Heart right ventricle (tissue), 16 donors: ENCODE data around the gene HIVEP3. TPM values are rescaled to one million over a fixed set of nuclear protein-coding genes. Genes with fewer than 3 reads are reported as not detected.

ENCODE experiments used
- ATAC-seq, 8 donors: fragments of 200-7000 bp; cut with Tn5 transposase; one replicate each; pipeline ENCODE4 v1.9.1; 2020; ENCODE audit warnings: mild to moderate bottlenecking in 8 of 8, moderate library complexity in 8 of 8, moderate number of reproducible peaks in 1 of 8
- DNase-seq, 2 donors: peaks; one replicate each; pipeline ENCODE4 v3.0.0-alpha.2; 2020
- H3K27ac ChIP-seq, 10 donors: fragments of 200-600 bp; sonication (generic) in 2 of 10; one replicate each; pipeline versions ENCODE4 v1.5.0 to v1.8.0; 2020 to 2022; ENCODE audit warnings: mild to moderate bottlenecking in 3 of 10
- H3K27me3 ChIP-seq, 7 donors: fragments of 200-600 bp; one replicate each; pipeline ENCODE4 v1.8.0; 2021 to 2022; ENCODE audit warnings: mild to moderate bottlenecking in 2 of 7
- H3K36me3 ChIP-seq, 9 donors: fragments of 200-600 bp; sonication (generic) in 1 of 9; one replicate each; pipeline versions ENCODE4 v1.5.0 to v1.8.0; 2020 to 2022; ENCODE audit warnings: mild to moderate bottlenecking in 2 of 9
- H3K4me1 ChIP-seq, 9 donors: fragments of 200-600 bp; sonication (generic) in 1 of 9; one replicate each; pipeline versions ENCODE4 v1.5.0 to v1.8.0; 2020 to 2022; ENCODE audit warnings: mild to moderate bottlenecking in 4 of 9
- H3K4me3 ChIP-seq, 10 donors: fragments of 200-600 bp; sonication (generic) in 2 of 10; one replicate each; pipeline versions ENCODE4 v1.5.0 to v1.8.0; 2020 to 2022; ENCODE audit warnings: mild to moderate bottlenecking in 7 of 10, moderate library complexity in 2 of 10
- H3K9me3 ChIP-seq, 11 donors: fragments of 200-600 bp in 10 of 11; sonication (generic) in 2 of 11; one replicate each; pipeline versions ENCODE4 v1.5.0 to v1.8.0; 2013 to 2022; ENCODE audit warnings: mild to moderate bottlenecking in 2 of 11, control low read depth in 1 of 11, moderate library complexity in 1 of 11
- CTCF ChIP-seq, 9 donors: fragments of 200-600 bp; sonication (generic) in 2 of 9; IDR thresholded peaks; one replicate each; pipeline versions ENCODE4 v1.5.0 to v1.8.0; 2021 to 2022; ENCODE audit warnings: antibody characterized with exemption in 9 of 9, mild to moderate bottlenecking in 5 of 9, moderate library complexity in 1 of 9
- WGBS, 2 donors: extraction: QIAGEN DNeasy Blood & Tissue Kit; methylation state at CpG; one replicate each; pipeline ENCODE4 v1.1.7; 2013; ENCODE audit warnings: inconsistent platforms in 1 of 2; 5-methylcytosine and 5-hydroxymethylcytosine counted together
- intact Hi-C, 10 donors: fragments of 100-400 bp; cut with DNase I; formaldehyde crosslinking; loops; one replicate each; pipeline versions ENCODE4 v1.11.1 to v1.14.2; 2022
- polyA plus RNA-seq, 2 donors: library from polyadenylated mRNA; stranded (reverse); fragments of 200-250 nt; gene quantifications; one replicate each; pipeline ENCODE4 v1.2.3, GENCODE V29; 2013
- total RNA-seq, 10 donors: library from RNA; stranded (reverse); fragmentation: NEBNext Ultra II Directional in 3 of 10; extraction: Animal tissue kit (Norgen Biotek cat#: 25700) in 3 of 10; gene quantifications; one replicate each; pipeline versions ENCODE4 v1.2.1 to v1.2.4, GENCODE V29; 2021 to 2023
- donor health status: Arrhythmogenic right ventricular cardiomyopathy.
- donor health status: ischemic (EF 13 %, LVEDD 7.1; RV severe dilation, severe dysfunction).
- donor health status: healthy with polysubstance abuse.
- donor health status: DM: no; HTN: yes; CAD: no.
- donor health status: DM: no; HTN: no; CAD: no.
- donor health status: ischemic (EF 25% LVEDD 6.9; RV normal size, moderate dysfunction).
- donor health status: ischemic (EF 25% LVEDD 5.7; RV mildly dilated, moderate dysfunction).
- donor health status: healthy.
- donor health status: DM: yes; HTN: yes; CAD: no.
- donor health status: Ischemic cardiomyopathy.
- donor health status: ischemic (EF 35%, LVEDD 5.7; RV mildly dilated, moderate dysfunction).
- donor health status: nonischemic (EF 11% LVEDD 7.7; RV severe dilation, severe dysfunction).
- donor health status: DM: yes; HTN: yes; CAD: no.
- donor health status: PGD.
- donor health status: ischemic (EF 29% LVEDD 5.4; RV normal size, mild dysfunction).
- donor health status: nonischemic (EF 23%, LVEDD 6.1; RV moderate dilation, normal function).

Gene HIVEP3
- total and polyA plus RNA-seq, 12 donors: 2.6 to 7.5 (median 5.2) TPM

GRCh38 chr1:41489561-41489960, 429.2 kb downstream of the HIVEP3 start:
- Histone ChIP-seq H3K4me3 (no peak overlapping the region), H3K4me1 (peaks cover 8 to 46% (median 24%) of the 10 kb centered on the region in 9 donors), H3K9me3 (no peaks in the 10 kb centered on the region), H3K27me3 (peaks cover 0 to 9% (median 0%) of the 10 kb centered on the region in 7 donors), H3K36me3 (no peaks in the 10 kb centered on the region), H3K27ac (no peak overlapping the region)
- WGBS, 2 donors: 93 to 94% methylated on average over 5 of the region's 5 CpGs
- DNase-seq (no peak), ATAC-seq (no peak)
- TF ChIP-seq CTCF (IDR thresholded peaks at IDR 0.05): no peak
- intact Hi-C loops: no loop called here

GRCh38 chr1:41488040-41488951, 430.4 kb downstream of the HIVEP3 start:
- DNase-seq (no peak), ATAC-seq (no peak)
- Histone ChIP-seq H3K4me3 (no peak overlapping the region), H3K36me3 (no peaks in the 10 kb centered on the region), H3K27me3 (peaks cover 0 to 9% (median 0%) of the 10 kb centered on the region in 7 donors), H3K9me3 (no peaks in the 10 kb centered on the region), H3K27ac (no peak overlapping the region), H3K4me1 (peaks cover 10 to 58% (median 35%) of the 10 kb centered on the region in 9 donors)
- intact Hi-C loops: no loop called here
- TF ChIP-seq CTCF (IDR thresholded peaks at IDR 0.05): no peak
- WGBS, 2 donors: 90 to 95% methylated on average over 11 of the region's 11 CpGs

- no peak overlapping the region for H3K4me3 ChIP-seq
- DNase-seq (no peak), ATAC-seq (peak in 4 of 8 donors; percentile 5 to 38 (median 35))
- H3K4me1 ChIP-seq: peaks cover 14 to 67% (median 40%) of the 10 kb centered on the region in 9 donors
- 41 to 49% methylated on average over 16 of the region's 16 CpGs for WGBS, 2 donors
- H3K9me3 ChIP-seq: no peaks in the 10 kb centered on the region
- intact Hi-C loops: no loop called here
- H3K27me3 ChIP-seq: peaks cover 0 to 9% (median 0%) of the 10 kb centered on the region in 7 donors
- H3K36me3 ChIP-seq: no peaks in the 10 kb centered on the region
- peak overlapping the region in 9 of 10 donors; percentile 36 to 81 (median 73) for H3K27ac ChIP-seq
- no peak for TF ChIP-seq CTCF (IDR thresholded peaks at IDR 0.05)
Observed at GRCh38 chr1:41487126-41488039, 431.3 kb downstream of the HIVEP3 start.
